Stimulated activated naive CD8-positive, alpha-beta T cell treated with anti-CD3 and anti-CD28 coated beads, Interleukin-15, Interleukin-2, amounts not matched to agents 100 U/mL and 50 U/mL, for 24 hours (primary cell): ENCODE measurements around the gene FBXO33.

ENCODE experiments used
- ATAC-seq: fragments of 150-1000 bp; cut with Tn5 transposase; one replicate; pipeline ENCODE4 v1.10.0; 2021
- DNase-seq: peaks from one replicate; pipeline ENCODE4 v3.0.0; 2021

The FBXO33 gene

DNA sequence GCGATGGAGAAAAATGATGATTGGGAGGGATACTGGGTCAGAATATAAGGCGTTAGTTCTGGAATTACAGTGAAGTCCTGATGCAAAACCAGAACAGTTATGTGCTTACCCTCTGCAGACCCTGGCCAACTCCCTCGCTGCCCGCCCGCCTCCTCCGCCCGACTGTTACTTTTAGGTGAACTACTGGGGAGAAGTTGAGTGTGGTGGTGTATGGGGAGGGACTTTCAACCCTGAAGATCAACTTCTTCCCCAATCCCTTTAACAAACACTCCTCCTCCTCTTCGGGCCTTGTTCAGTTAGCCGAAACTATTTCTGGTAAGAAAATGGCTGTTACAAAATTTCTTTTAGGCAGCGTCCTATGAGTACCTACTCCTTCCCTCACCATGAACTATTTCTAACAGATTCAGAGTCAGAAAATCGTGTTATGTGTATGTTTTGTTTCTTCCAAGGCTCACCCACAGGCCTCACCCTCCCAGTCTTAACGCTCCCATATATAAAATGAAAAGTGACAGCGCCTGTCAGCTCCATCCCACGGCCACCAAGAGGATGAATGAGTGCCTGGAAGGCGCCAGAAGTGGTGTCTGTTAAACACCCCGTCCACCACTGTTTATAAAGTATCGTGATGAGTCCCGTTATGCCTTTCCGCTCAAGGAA is 1.3 kb downstream of the FBXO33 start:
- ATAC-seq (peak; percentile 1), DNase-seq (peak; percentile 16)

- no peak for DNase-seq
- ATAC-seq: no peak
Observed at GRCh38 chr14:39428118-39428517, 4.1 kb downstream of the FBXO33 start.

DNA sequence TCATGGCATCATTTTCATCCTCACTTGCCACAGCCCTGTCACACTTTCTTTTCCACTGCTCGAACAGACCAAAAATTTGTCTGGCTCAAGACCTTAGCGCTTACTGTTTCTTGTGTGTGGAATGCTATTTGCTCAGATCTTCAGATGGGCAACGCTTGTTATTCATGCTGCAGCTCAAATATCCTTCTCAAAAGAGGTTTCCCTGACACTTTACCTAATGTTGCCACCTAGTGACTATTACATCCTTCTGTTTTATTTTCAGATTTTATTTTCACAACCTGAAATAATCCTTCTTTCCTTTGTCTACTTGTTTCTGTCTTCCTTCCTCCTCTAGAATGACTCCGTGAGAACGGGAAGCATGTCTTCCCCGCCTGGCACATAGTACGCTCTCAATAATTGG is 5.6 kb downstream of the FBXO33 start:
- DNase-seq: no peak
- ATAC-seq: no peak

DNA sequence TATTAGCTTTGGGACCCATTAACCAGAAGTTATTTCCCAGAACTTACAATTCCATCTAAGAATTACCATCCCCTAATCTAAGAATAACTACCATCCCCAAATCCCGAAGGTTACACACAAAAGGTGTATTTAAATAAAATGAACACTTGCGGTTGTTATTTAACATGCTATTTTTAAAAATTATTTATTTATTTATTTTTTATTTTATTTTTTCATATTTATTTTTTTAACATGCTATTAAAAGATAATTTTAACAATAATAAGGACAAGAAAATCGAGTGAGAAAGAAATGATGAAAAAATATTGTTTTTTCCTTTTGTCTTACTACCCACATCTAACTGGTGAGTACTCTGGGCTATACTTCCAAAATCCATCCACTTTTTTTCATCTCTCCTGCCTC is 6.3 kb downstream of the FBXO33 start:
- no peak for DNase-seq
- no peak for ATAC-seq

DNA sequence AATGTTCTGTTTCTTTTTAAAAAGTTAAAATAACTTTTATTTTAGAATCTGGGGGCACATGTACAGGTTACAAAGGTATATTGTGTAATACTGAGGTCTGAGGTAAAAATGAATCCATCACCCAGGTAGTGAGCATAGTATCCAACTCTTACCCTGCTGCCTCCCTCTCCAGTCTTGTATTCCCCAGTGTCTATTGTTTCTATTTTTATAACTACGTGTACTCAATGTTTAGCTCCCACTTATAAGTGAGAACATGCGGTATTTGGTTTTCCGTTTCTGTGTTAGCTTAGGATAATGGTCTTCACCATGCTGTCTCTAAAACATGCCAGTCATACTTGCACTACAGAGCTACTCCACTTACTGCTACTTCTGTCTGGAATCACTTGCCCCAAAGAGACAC is 8.4 kb downstream of the FBXO33 start:
- DNase-seq (no peak), ATAC-seq (no peak)

- ATAC-seq (no peak), DNase-seq (no peak)
Observed at GRCh38 chr14:39422243-39422642, 10.0 kb downstream of the FBXO33 start.

DNA sequence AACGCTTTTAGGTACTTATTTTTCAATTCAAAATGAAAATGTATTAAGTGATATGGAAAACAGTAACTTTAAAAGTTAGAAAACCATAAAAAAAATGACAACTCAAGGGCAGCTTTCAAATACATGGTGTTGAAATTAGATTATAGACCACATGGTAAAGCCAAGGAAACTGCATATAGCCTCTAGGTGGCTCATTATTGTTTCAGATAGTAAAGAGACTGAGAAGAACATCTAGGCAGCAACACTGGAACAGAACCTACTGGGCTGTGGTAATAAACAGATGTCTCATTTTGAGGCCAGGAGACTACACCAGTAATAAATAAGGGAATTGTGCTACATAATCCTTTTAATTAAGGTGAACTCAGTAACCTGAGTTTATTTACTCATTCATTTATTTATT is 13.0 kb downstream of the FBXO33 start:
- no peak for DNase-seq
- ATAC-seq: no peak

GRCh38 chr14:39417014-39417413 is 15.2 kb downstream of the FBXO33 start:
- ATAC-seq: no peak
- DNase-seq: no peak

- no peak for ATAC-seq
- DNase-seq: no peak
Observed at GRCh38 chr14:39416072-39416471, 16.2 kb downstream of the FBXO33 start.

DNA sequence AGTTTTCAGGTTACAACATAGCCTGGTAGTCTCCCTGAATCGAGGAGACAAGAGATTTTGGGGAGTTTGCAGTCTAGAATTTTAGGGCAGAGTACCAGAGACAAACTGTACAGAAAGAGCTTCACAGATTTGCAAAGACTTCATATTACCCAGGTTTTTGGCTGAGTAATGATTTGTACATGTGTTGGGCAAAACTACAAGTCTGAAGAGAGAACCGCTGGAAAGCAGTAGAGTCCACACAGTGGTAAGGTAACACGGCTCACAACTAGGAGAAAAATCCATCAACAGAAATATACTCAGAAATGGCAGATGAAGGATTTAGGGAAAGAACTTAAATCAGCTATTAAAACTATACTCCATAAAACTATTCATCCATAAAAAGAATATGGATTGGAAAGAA is 25.7 kb downstream of the FBXO33 start:
- DNase-seq (no peak), ATAC-seq (no peak)

DNA sequence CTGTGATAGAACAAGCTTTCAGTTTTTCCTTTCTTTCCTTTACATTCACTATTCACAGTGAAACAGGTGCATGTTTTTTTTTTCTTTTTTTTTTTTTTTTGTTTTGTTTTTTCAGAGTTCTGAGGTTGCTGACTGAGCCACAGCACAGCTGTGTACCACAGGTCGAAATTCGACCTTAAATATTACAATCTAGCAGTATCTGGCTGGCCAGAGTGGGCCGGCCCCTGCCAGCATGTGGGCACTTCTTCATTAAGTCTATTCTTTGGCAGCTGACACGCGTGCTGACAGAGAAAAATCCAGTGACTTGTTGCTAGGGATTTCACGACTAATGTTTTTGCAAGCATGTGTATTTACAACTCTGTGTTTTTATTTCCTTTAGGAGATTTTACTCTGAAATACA is 33.9 kb downstream of the FBXO33 start:
- no peak for ATAC-seq
- no peak for DNase-seq

DNA sequence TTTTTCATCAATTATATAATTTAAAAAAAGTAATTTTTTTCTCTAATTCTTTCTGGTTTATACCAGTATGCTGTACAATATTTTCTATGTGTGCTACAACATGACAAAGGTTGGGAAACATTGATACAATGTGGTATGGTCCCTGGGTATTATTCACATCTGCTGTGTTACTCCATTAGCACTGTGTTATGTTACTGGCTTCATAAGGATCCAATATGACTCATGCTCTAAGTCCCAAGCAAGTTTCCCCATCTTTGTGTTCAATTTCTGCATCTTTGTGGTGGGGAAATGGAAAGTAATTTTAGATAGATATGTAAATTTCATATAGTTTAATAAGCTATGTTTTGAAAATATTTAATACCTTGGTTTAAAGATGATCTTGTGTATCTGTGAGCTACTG is 35.8 kb downstream of the FBXO33 start:
- DNase-seq (no peak), ATAC-seq (no peak)

- ATAC-seq: peak; percentile 86
- DNase-seq: peak; percentile 13
Observed at GRCh38 chr14:39395555-39396254, 36.5 kb downstream of the FBXO33 start.

DNA sequence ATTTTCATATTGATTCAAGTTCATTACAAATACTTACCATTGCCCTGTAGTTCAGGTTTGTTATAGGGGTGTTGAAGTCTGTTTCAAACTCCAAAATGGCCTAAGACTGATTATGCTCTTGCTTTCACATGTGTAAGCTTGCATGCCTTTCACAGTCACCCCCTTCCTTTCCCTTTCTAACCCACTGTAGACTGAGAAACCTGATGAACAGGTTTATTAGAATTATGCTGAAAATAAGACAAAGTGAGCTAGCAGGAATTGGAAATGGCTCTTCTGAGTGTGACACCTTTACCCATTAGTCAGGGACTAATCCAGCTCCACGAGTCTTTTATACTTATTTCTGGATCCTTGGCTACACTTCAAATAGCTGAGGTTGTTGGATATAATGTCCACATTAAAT is 38.9 kb downstream of the FBXO33 start:
- DNase-seq: no peak
- ATAC-seq: no peak

DNA sequence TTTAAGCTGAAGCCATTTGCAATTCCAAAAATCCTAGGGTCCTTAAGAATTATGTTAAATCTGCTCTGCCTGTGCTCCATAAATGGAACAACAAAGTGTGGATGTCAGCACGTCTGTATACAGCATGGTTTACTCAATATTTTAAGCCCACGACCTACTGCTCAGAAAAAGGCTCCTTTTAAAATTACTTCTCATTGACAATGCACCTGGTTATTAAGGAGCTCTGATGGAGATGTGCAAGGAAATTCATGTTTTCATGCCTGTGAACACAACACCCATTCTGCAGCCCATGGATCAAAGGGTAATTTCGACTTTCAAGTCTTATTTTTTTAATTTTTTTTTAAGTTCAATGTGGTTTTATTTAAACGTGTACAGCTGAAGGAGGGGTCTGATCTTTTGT is 48.1 kb downstream of the FBXO33 start:
- DNase-seq (no peak), ATAC-seq (no peak)

- ATAC-seq (no peak), DNase-seq (no peak)
Observed at GRCh38 chr14:39383741-39384140, 48.5 kb downstream of the FBXO33 start.

GRCh38 chr14:39383026-39383660 is 49.1 kb downstream of the FBXO33 start:
- no peak for DNase-seq
- peak; percentile 93 for ATAC-seq

- no peak for ATAC-seq
Observed at GRCh38 chr14:39382463-39382862, 49.8 kb downstream of the FBXO33 start.

GRCh38 chr14:39381366-39381765 is 50.9 kb downstream of the FBXO33 start:
- ATAC-seq: no peak
- no peak for DNase-seq

More at GRCh38 chr14:39382463-39382862, 49.8 kb downstream of the FBXO33 start:
- no peak for DNase-seq

GRCh38 chr14:39376667-39377403 is 55.4 kb downstream of the FBXO33 start:
- DNase-seq (no peak), ATAC-seq (peak; percentile 32)

DNA sequence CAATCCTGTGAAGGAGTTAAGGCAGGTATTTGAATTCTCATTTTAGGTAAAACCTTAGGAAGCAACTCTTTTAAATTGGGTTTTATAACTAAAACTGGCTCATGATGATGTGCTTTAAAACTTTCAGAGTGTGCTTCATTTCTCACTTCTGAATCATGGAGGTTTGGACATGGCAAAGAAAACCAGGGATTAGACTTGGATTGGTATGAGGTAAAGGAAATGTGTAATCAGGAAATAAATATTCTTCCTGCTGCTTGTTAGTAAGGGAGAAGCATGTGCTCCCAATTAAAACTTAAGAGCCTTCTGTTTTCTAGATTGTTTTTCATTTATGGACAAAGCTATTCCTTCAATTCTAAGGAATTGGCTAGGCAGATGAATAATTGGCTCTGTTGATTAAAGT is 57.4 kb downstream of the FBXO33 start:
- ATAC-seq (no peak), DNase-seq (no peak)

GRCh38 chr14:39372656-39373055 is 59.6 kb downstream of the FBXO33 start:
- DNase-seq (no peak), ATAC-seq (no peak)

DNA sequence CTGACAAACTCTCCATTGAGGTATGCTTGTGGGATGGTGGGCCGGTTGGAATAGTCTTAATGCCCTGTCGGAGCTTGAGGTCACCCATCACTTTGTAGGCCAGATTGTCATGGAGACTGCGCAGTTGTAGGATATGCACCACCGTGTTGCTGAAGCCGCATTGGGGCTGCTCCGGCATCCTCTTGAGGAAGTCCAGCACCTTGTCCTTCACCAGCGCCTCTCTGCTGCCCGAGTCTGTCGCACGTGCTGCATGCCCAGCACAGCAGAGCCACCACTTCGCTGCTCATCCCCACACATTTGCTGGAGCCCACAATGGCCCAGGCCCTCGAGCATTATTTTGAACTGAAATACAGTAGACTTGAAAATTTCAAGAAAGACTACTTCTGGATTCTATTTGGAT is 61.8 kb downstream of the FBXO33 start:
- ATAC-seq: no peak

More for the DNA sequence above, 61.8 kb downstream of the FBXO33 start:
- no peak for DNase-seq
